HCT116 (cell line): ENCODE results near the gene C9orf50. TPM values are rescaled to one million over a fixed set of nuclear protein-coding genes. Genes with fewer than 3 reads are reported as not detected.
A peak's percentile ranks its signal among the peaks of the same experiment; 100 is the strongest.

Experiments
- ATAC-seq: fragments of 200-7000 bp; cut with Tn5 transposase; 2 replicates; pipeline ENCODE4 v1.9.1; 2020; ENCODE audit warnings: mild to moderate bottlenecking, moderate library complexity
- BruUV-seq: library from RNA; stranded (reverse); fragments of 400-500 nt; replicated peaks from 2 replicates; lab custom pipeline; 2021; lab: Mats Ljungman, UMichigan
- CTCF ChIA-PET: fragments of 300-600 bp; sonication (Branson Sonifier 250); formaldehyde crosslinking; loops from one replicate; lab custom pipeline; 2021; ENCODE audit warnings: antibody characterized with exemption; lab: Charles Lee
- POLR2A ChIA-PET: fragments of 300-600, 350-600 bp; sonication (Branson Sonifier 250); formaldehyde crosslinking; loops from one replicate; lab custom pipeline; 2021; ENCODE audit warnings: antibody characterized with exemption; lab: Charles Lee
- RAD21 ChIA-PET, 2 experiments: fragments of 300-600 bp; sonication (Branson Sonifier 250); formaldehyde crosslinking; loops; one replicate each; lab custom pipeline; 2023; ENCODE audit warnings: low total read pairs in 2 of 2; ENCODE audit not compliant: uncharacterized antibody in 2 of 2, unreplicated experiment in 2 of 2, low non-redundant PET in 1 of 2; lab: Charles Lee
- DNase-seq: peaks from one replicate; pipeline ENCODE4 v3.0.0-alpha.2; 2010; ENCODE audit warnings: low read depth, low spot score
- H2AFZ ChIP-seq: fragments of 200-600 bp; shearing (Covaris generic), sonication (generic); 2 replicates; pipeline ENCODE4 v1.6.1; 2017; ENCODE audit warnings: low read depth, mixed run types, mixed read lengths, antibody characterized with exemption, low read length; ENCODE audit not compliant: poor library complexity, severe bottlenecking
- H3K27ac ChIP-seq: 2 replicates; pipeline ENCODE4 v1.5.1; 2012; ENCODE audit warnings: low read depth, low read length
- H3K27me3 ChIP-seq: fragments of 200-600 bp; sonication (generic); 2 replicates; pipeline ENCODE4 v1.6.1; 2016; ENCODE audit warnings: mixed run types, low read length, mixed read lengths; ENCODE audit not compliant: insufficient read depth
- H3K36me3 ChIP-seq, 2 experiments: fragments of 200-500 bp in 1 of 2; fragments of 200-600 bp in 1 of 2; sonication (Bioruptor generic) in 1 of 2; sonication (generic) in 1 of 2; 2 replicates each; pipeline versions ENCODE4 v1.5.1 to v1.6.1; 2014 to 2016; ENCODE audit warnings: low read length in 2 of 2, inconsistent platforms in 1 of 2, mixed read lengths in 1 of 2, mixed run types in 1 of 2; ENCODE audit not compliant: insufficient read depth in 2 of 2, control insufficient read depth in 1 of 2
- H3K4me1 ChIP-seq, 2 experiments: fragments of 200-600 bp in 1 of 2; sonication (generic) in 1 of 2; 2 replicates each; pipeline versions ENCODE4 v1.5.1 to v1.6.1; 2012 to 2017; ENCODE audit warnings: low read length in 2 of 2, inconsistent platforms in 1 of 2, mild to moderate bottlenecking in 1 of 2, mixed read lengths in 1 of 2, mixed run types in 1 of 2, moderate library complexity in 1 of 2; ENCODE audit not compliant: insufficient read depth in 2 of 2, control insufficient read depth in 1 of 2
- H3K4me2 ChIP-seq: fragments of 200-600 bp; sonication (generic); 2 replicates; pipeline ENCODE4 v1.6.1; 2017; ENCODE audit warnings: mixed run types, low read length, mixed read lengths
- H3K4me3 ChIP-seq, 2 experiments: fragments of 200-600 bp in 1 of 2; sonication (generic) in 1 of 2; replicated peaks in 1 of 2; 2 replicates each; pipeline ENCODE4 v1.5.1; 2011 to 2016; ENCODE audit warnings: low read length in 2 of 2, control low read depth in 1 of 2, low read depth in 1 of 2, mild to moderate bottlenecking in 1 of 2, mixed read lengths in 1 of 2, mixed run types in 1 of 2
- H3K79me2 ChIP-seq: fragments of 200-600 bp; sonication (generic); 2 replicates; pipeline ENCODE4 v1.6.1; 2017; ENCODE audit warnings: mild to moderate bottlenecking, mixed run types, low read length, moderate library complexity, mixed read lengths; ENCODE audit not compliant: insufficient read depth
- H3K9ac ChIP-seq: fragments of 200-600 bp; sonication (generic); 2 replicates; pipeline ENCODE4 v1.6.1; 2016; ENCODE audit warnings: low read length, mixed read lengths
- H3K9me2 ChIP-seq: fragments of 200-600 bp; sonication (generic), shearing (Covaris generic); 2 replicates; pipeline ENCODE4 v1.6.1; 2017; ENCODE audit warnings: mixed run types, mild to moderate bottlenecking, moderate library complexity; ENCODE audit not compliant: insufficient read depth
- H3K9me3 ChIP-seq, 2 experiments: fragments of 200-500 bp in 1 of 2; fragments of 200-600 bp in 1 of 2; sonication (Bioruptor generic) in 1 of 2; sonication (generic) in 1 of 2; 2 replicates each; pipeline ENCODE4 v1.6.1; 2014 to 2017; ENCODE audit warnings: low read length in 2 of 2, mixed read lengths in 2 of 2, inconsistent platforms in 1 of 2, low read depth in 1 of 2, mild to moderate bottlenecking in 1 of 2, mixed run types in 1 of 2, moderate library complexity in 1 of 2; ENCODE audit not compliant: control insufficient read depth in 1 of 2, insufficient read depth in 1 of 2
- H4K20me1 ChIP-seq: fragments of 200-600 bp; sonication (generic), shearing (Covaris generic); 2 replicates; pipeline ENCODE4 v1.6.1; 2017; ENCODE audit warnings: mixed run types, mild to moderate bottlenecking, moderate library complexity; ENCODE audit not compliant: insufficient read depth
- CBX3 ChIP-seq: IDR thresholded peaks from 2 replicates; pipeline ENCODE4 v1.6.1; 2012; ENCODE audit warnings: low read depth
- CEBPB ChIP-seq: IDR thresholded peaks from 2 replicates; pipeline ENCODE4 v1.6.1; 2012; ENCODE audit warnings: low read depth
- CTCF ChIP-seq, 3 experiments: fragments of 200-600 bp in 1 of 3; sonication (generic) in 1 of 3; IDR thresholded peaks in 2 of 3; conservative IDR thresholded peaks in 1 of 3; 2 replicates each; pipeline ENCODE4 v1.5.1; 2012 to 2017; ENCODE audit warnings: low read depth in 2 of 3, low read length in 2 of 3, antibody characterized with exemption in 1 of 3, borderline replicate concordance in 1 of 3, control low read depth in 1 of 3, mild to moderate bottlenecking in 1 of 3, mixed read lengths in 1 of 3, mixed run types in 1 of 3, moderate library complexity in 1 of 3; ENCODE audit not compliant: insufficient read depth in 1 of 3
- EGR1 ChIP-seq: IDR thresholded peaks from 2 replicates; pipeline ENCODE4 v1.6.1; 2012; ENCODE audit warnings: low read depth
- ELF1 ChIP-seq: IDR thresholded peaks from 2 replicates; pipeline ENCODE4 v1.6.1; 2012; ENCODE audit warnings: low read depth, borderline replicate concordance
- EZH2phosphoT487 ChIP-seq: fragments of 200-600 bp; IDR thresholded peaks from 2 replicates; pipeline ENCODE4 v1.6.1; 2018; ENCODE audit warnings: antibody characterized with exemption, borderline replicate concordance
- JUND ChIP-seq: IDR thresholded peaks from 2 replicates; pipeline ENCODE4 v1.6.1; 2012
- MAX ChIP-seq: IDR thresholded peaks from 2 replicates; pipeline ENCODE4 v1.6.1; 2012
- POLR2A ChIP-seq: IDR thresholded peaks from 2 replicates; pipeline ENCODE4 v1.7.0; 2011; ENCODE audit warnings: borderline replicate concordance; ENCODE audit not compliant: insufficient read depth, insufficient read length; ENCODE audit errors: extremely low read depth
- POLR2AphosphoS5 ChIP-seq: IDR thresholded peaks from 2 replicates; pipeline ENCODE4 v1.6.1; 2011; ENCODE audit warnings: mild to moderate bottlenecking, low read depth, low read length, moderate library complexity
- RAD21 ChIP-seq: IDR thresholded peaks from 2 replicates; pipeline ENCODE4 v1.6.1; 2012; ENCODE audit warnings: low read depth, mild to moderate bottlenecking
- SIN3A ChIP-seq: IDR thresholded peaks from 2 replicates; pipeline ENCODE4 v1.6.1; 2012; ENCODE audit warnings: low read depth
- SP1 ChIP-seq: IDR thresholded peaks from 2 replicates; pipeline ENCODE4 v1.6.1; 2012; ENCODE audit warnings: low read depth
- SRF ChIP-seq: IDR thresholded peaks from 2 replicates; pipeline ENCODE4 v1.6.1; 2012; ENCODE audit warnings: low read depth
- ZBTB33 ChIP-seq: IDR thresholded peaks from 2 replicates; pipeline ENCODE4 v1.6.1; 2011; ENCODE audit warnings: mild to moderate bottlenecking, low read length, moderate library complexity; ENCODE audit not compliant: insufficient replicate concordance; ENCODE audit errors: extremely low read depth
- intact Hi-C: fragments of 100-400 bp; cut with micrococcal nuclease; formaldehyde crosslinking; loops from 2 replicates; pipeline ENCODE4 v1.10.0; 2022
- total RNA-seq: library from RNA; stranded (reverse); gene quantifications from one replicate; pipeline ENCODE4 v1.2.1, GENCODE V29; 2021; ENCODE audit not compliant: unreplicated experiment
- TF ChIP-seq, protein P1 (sequence below): IDR thresholded peaks from 2 replicates; pipeline ENCODE4 v1.6.1; 2012; ENCODE audit warnings: low read depth
- TF ChIP-seq, protein P2 (sequence below): IDR thresholded peaks from 2 replicates; pipeline ENCODE4 v1.6.1; 2012

Gene C9orf50
- total RNA-seq, 1 experiment from 2014 or later = not detected

GRCh38 chr9:129606161-129607026 is 14.5 kb downstream of the C9orf50 start:
- Histone ChIP-seq H3K9me2 (no peaks in the 10 kb centered on the region), H3K9ac (peak overlapping the region; percentile 61)
- ChIA-PET RAD21 (interaction anchor here in 1 of 2 experiments (0.6 kb wide), 1 partner anchor 19 kb away, joined by 3 read pairs; no protein-coding TSS in a partner anchor), POLR2A (interaction anchor here (1.2 to 4.8 kb wide), 9 partner anchors 9 to 463 kb away, joined by 4 to 34 read pairs (median 6); partner anchors contain the start of genes IER5L and NTMT1), CTCF (interaction anchor here (0.8 to 1.2 kb wide), 2 partner anchors 424 to 464 kb away, joined by 3 read pairs; no protein-coding TSS in a partner anchor)
- no TSS peak for BruUV-seq
- intact Hi-C loops = loop anchor here (2.0 kb wide), 2 partner anchors 36 to 272 kb away; no protein-coding TSS in a partner anchor
- ATAC-seq (no peak), DNase-seq (no peak)
- TF ChIP-seq RAD21 (no peak), CBX3 (no peak), MAX (no peak), SIN3A (no peak), SRF (no peak), JUND (no peak), CTCF (IDR thresholded peaks at IDR 0.05 in 2 of 3, conservative IDR thresholded peaks at IDR 0.05 in 1 of 3; ENCODE audit: borderline replicate concordance in 1 of 3, insufficient read depth in 1 of 3, low read depth in 2 of 3, low read length in 2 of 3) (no peak), ELF1 (no peak), ZBTB33 (no peak), POLR2A (no peak), SP1 (no peak), EZH2phosphoT487 (no peak), CEBPB (no peak), POLR2AphosphoS5 (no peak), EGR1 (no peak)
- TF ChIP-seq, protein P1, sequence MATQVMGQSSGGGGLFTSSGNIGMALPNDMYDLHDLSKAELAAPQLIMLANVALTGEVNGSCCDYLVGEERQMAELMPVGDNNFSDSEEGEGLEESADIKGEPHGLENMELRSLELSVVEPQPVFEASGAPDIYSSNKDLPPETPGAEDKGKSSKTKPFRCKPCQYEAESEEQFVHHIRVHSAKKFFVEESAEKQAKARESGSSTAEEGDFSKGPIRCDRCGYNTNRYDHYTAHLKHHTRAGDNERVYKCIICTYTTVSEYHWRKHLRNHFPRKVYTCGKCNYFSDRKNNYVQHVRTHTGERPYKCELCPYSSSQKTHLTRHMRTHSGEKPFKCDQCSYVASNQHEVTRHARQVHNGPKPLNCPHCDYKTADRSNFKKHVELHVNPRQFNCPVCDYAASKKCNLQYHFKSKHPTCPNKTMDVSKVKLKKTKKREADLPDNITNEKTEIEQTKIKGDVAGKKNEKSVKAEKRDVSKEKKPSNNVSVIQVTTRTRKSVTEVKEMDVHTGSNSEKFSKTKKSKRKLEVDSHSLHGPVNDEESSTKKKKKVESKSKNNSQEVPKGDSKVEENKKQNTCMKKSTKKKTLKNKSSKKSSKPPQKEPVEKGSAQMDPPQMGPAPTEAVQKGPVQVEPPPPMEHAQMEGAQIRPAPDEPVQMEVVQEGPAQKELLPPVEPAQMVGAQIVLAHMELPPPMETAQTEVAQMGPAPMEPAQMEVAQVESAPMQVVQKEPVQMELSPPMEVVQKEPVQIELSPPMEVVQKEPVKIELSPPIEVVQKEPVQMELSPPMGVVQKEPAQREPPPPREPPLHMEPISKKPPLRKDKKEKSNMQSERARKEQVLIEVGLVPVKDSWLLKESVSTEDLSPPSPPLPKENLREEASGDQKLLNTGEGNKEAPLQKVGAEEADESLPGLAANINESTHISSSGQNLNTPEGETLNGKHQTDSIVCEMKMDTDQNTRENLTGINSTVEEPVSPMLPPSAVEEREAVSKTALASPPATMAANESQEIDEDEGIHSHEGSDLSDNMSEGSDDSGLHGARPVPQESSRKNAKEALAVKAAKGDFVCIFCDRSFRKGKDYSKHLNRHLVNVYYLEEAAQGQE = no peak
- TF ChIP-seq, protein P2, sequence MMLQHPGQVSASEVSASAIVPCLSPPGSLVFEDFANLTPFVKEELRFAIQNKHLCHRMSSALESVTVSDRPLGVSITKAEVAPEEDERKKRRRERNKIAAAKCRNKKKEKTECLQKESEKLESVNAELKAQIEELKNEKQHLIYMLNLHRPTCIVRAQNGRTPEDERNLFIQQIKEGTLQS = no peak
- TF ChIP-seq, all 23 proteins: peak for 0
- no peaks in the 10 kb centered on the region for H3K27me3 ChIP-seq
- H3K4me2 ChIP-seq = peak overlapping the region; percentile 92; the same call in 1 of the 2 replicates
- no peak overlapping the region for H2AFZ ChIP-seq
- no peaks in the 10 kb centered on the region for H3K9me3 ChIP-seq
- no peaks in the 10 kb centered on the region for H4K20me1 ChIP-seq
- no peaks in the 10 kb centered on the region; the same call in 1 of the 2 replicates for H3K79me2 ChIP-seq
- peak overlapping the region; percentile 96 for H3K27ac ChIP-seq
- H3K36me3 ChIP-seq = no peaks in the 10 kb centered on the region
- peaks cover 81 to 94% of the 10 kb centered on the region in 2 experiments for H3K4me1 ChIP-seq
- 0 out of 4 replicates have a peak overlapping the region, but pooled peaks of 1 of the 2 experiments have one; percentile 8 for H3K4me3 ChIP-seq
